Panc1 (cell line): ENCODE measurements around the gene PSMG1. TPM values are rescaled to one million over a fixed set of nuclear protein-coding genes. Genes with fewer than 3 reads are reported as not detected.

Experiments
- ATAC-seq: fragments of 200-7000 bp; cut with Tn5 transposase; 2 replicates; pipeline ENCODE4 v1.9.1; 2020; ENCODE audit warnings: mild to moderate bottlenecking, moderate library complexity
- BruUV-seq: library from RNA; stranded (reverse); fragments of 400-500 nt; replicated peaks from 2 replicates; lab custom pipeline; 2021; lab: Mats Ljungman, UMichigan
- CTCF ChIA-PET: fragments of 300-600 bp; sonication (Branson Sonifier 250); formaldehyde crosslinking; loops from one replicate; lab custom pipeline; 2022; ENCODE audit warnings: antibody characterized with exemption; lab: Charles Lee
- POLR2A ChIA-PET: fragments of 300-600 bp; sonication (Branson Sonifier 250); formaldehyde crosslinking; loops from one replicate; lab custom pipeline; 2022; ENCODE audit warnings: antibody characterized with exemption; lab: Charles Lee
- DNase-seq: peaks from one replicate; pipeline ENCODE4 v3.0.0-alpha.2; 2010; ENCODE audit warnings: low read depth, low spot score
- H3K27ac ChIP-seq: 2 replicates; pipeline ENCODE4 v1.5.1; 2011; ENCODE audit warnings: mild to moderate bottlenecking, low read length, inconsistent platforms
- H3K27me3 ChIP-seq: fragments of 200-500 bp; sonication (Bioruptor generic); 2 replicates; pipeline ENCODE4 v1.6.0; 2014; ENCODE audit warnings: low read length, inconsistent platforms; ENCODE audit not compliant: control insufficient read depth, insufficient read depth
- H3K36me3 ChIP-seq: fragments of 200-500 bp; sonication (Bioruptor generic); 2 replicates; pipeline ENCODE4 v1.5.1; 2014; ENCODE audit warnings: inconsistent platforms, mild to moderate bottlenecking, low read length, moderate library complexity; ENCODE audit not compliant: control insufficient read depth, insufficient read depth
- H3K4me1 ChIP-seq: 2 replicates; pipeline ENCODE4 v1.5.1; 2011; ENCODE audit warnings: inconsistent platforms, mild to moderate bottlenecking, low read length, moderate library complexity; ENCODE audit not compliant: control insufficient read depth, insufficient read depth
- H3K4me3 ChIP-seq, 2 experiments: 2 replicates each; pipeline ENCODE4 v1.5.1; 2011 to 2012; ENCODE audit warnings: low read depth in 2 of 2, low read length in 2 of 2, mild to moderate bottlenecking in 2 of 2, inconsistent platforms in 1 of 2, moderate library complexity in 1 of 2
- H3K9me3 ChIP-seq: fragments of 200-500 bp; sonication (Bioruptor generic); 2 replicates; pipeline ENCODE4 v1.5.1; 2014; ENCODE audit warnings: low read depth, mild to moderate bottlenecking, inconsistent platforms, low read length, moderate library complexity; ENCODE audit not compliant: control insufficient read depth, insufficient read depth
- CTCF ChIP-seq: fragments of 450-650 bp; IDR thresholded peaks from 2 replicates; pipeline ENCODE4 v1.5.1; 2017; ENCODE audit warnings: mild to moderate bottlenecking
- POLR2AphosphoS5 ChIP-seq: IDR thresholded peaks from 2 replicates; pipeline ENCODE4 v1.6.1; 2012; ENCODE audit warnings: mild to moderate bottlenecking, low read depth, low read length, moderate library complexity
- REST ChIP-seq, 2 experiments: IDR thresholded peaks; 2 replicates each; pipeline ENCODE4 v1.6.1; 2011 to 2012; ENCODE audit warnings: low read depth in 2 of 2, control low read depth in 1 of 2, low read length in 1 of 2, mild to moderate bottlenecking in 1 of 2, moderate library complexity in 1 of 2; ENCODE audit not compliant: insufficient read depth in 1 of 2
- SIN3A ChIP-seq: IDR thresholded peaks from 2 replicates; pipeline ENCODE4 v1.6.1; 2012; ENCODE audit warnings: low read depth, mild to moderate bottlenecking, low read length, moderate library complexity, borderline replicate concordance; ENCODE audit not compliant: insufficient read depth
- TCF7L2 ChIP-seq: IDR thresholded peaks from 2 replicates; pipeline ENCODE4 v1.6.1; 2011; ENCODE audit warnings: mild to moderate bottlenecking, low read depth, low read length, inconsistent platforms
- in situ Hi-C: cut with HindIII; loops from 2 replicates; pipeline ENCODE4 v1.10.0; 2016; ENCODE audit warnings: low sequenced_read_pairs, low pct_unique_long_range_greater_than_20kb
- intact Hi-C: fragments of 100-400 bp; cut with micrococcal nuclease; formaldehyde crosslinking; loops from one replicate; pipeline ENCODE4 v1.10.0; 2022; ENCODE audit not compliant: unreplicated experiment
- total RNA-seq: library from RNA; stranded (reverse); gene quantifications from one replicate; pipeline ENCODE4 v1.2.1, GENCODE V29; 2021; ENCODE audit not compliant: unreplicated experiment

Gene PSMG1
- total RNA-seq, 1 experiment from 2014 or later, result 70.0 TPM

- DNase-seq, result no peak
- no peaks in the 10 kb centered on the region for H3K4me1 ChIP-seq
- peaks cover 16% of the 10 kb centered on the region for H3K36me3 ChIP-seq
- no peaks in the 10 kb centered on the region for H3K9me3 ChIP-seq
- in situ Hi-C loops (no loop called here), intact Hi-C loops (no loop called here)
- H3K4me3 ChIP-seq, result no peak overlapping the region
- CTCF ChIA-PET, result no interaction called here
- no TSS peak for BruUV-seq
- no peaks in the 10 kb centered on the region for H3K27me3 ChIP-seq
- no peak for TF ChIP-seq CTCF
- no peak for TF ChIP-seq SIN3A
- no peak for TF ChIP-seq TCF7L2
- no peak for TF ChIP-seq POLR2AphosphoS5
- no peak for TF ChIP-seq REST (IDR thresholded peaks at IDR 0.05; ENCODE audit: insufficient read depth in 1 of 2, low read depth in 2 of 2, low read length in 1 of 2)
- H3K27ac ChIP-seq, result no peak overlapping the region
- ATAC-seq, result no peak
- POLR2A ChIA-PET, result no interaction called here
Measured at GRCh38 chr21:39173716-39174680, 9.3 kb downstream of the PSMG1 start.

- BruUV-seq, result no TSS peak
- TF ChIP-seq REST (IDR thresholded peaks at IDR 0.05; ENCODE audit: insufficient read depth in 1 of 2, low read depth in 2 of 2, low read length in 1 of 2), result no peak
- no peak for TF ChIP-seq TCF7L2
- TF ChIP-seq SIN3A, result no peak
- no peak for TF ChIP-seq CTCF
- TF ChIP-seq POLR2AphosphoS5, result no peak
- in situ Hi-C loops, result no loop called here
- no peak overlapping the region for H3K4me3 ChIP-seq
- no peak for DNase-seq
- ATAC-seq, result no peak
- peaks cover 2% of the 10 kb centered on the region; the same call in 1 of the 2 replicates for H3K9me3 ChIP-seq
- intact Hi-C loops, result no loop called here
- ChIA-PET CTCF (no interaction called here), POLR2A (no interaction called here)
- peaks cover 10% of the 10 kb centered on the region for H3K36me3 ChIP-seq
- H3K4me1 ChIP-seq, result no peaks in the 10 kb centered on the region
- H3K27me3 ChIP-seq, result no peaks in the 10 kb centered on the region
- H3K27ac ChIP-seq, result no peak overlapping the region
Measured at GRCh38 chr21:39169906-39170305, 13.3 kb downstream of the PSMG1 start.
